Fibroblast of lung (primary cell): ENCODE measurements around the gene AGO3.

Source experiments
- CTCF ChIP-seq, 2 donors: IDR thresholded peaks in 1 of 2; conservative IDR thresholded peaks in 1 of 2; 1 replicate in 1 of 2; 2 replicates in 1 of 2; pipeline ENCODE4 v1.5.1; 2011 to 2012; ENCODE audit warnings: low read length in 2 of 2, control low read depth in 1 of 2, inconsistent platforms in 1 of 2, low read depth in 1 of 2, mild to moderate bottlenecking in 1 of 2
- EZH2 ChIP-seq: IDR thresholded peaks from 2 replicates; pipeline ENCODE4 v1.5.1; 2012; ENCODE audit warnings: low read length, control low read depth, mild to moderate bottlenecking; ENCODE audit errors: missing control alignments

GRCh38 chr1:36097693-36098585, 167.0 kb downstream of the AGO3 start:
- TF ChIP-seq CTCF (conservative IDR thresholded peaks at IDR 0.05 in 1 of 2, IDR thresholded peaks at IDR 0.05 in 1 of 2; ENCODE audit: low read depth in 1 of 2, low read length in 2 of 2) (no peak), EZH2 (no peak)
